ENCODE results near the gene VSIG10L. TPM values are rescaled to one million over a fixed set of nuclear protein-coding genes. Genes with fewer than 3 reads are reported as not detected.

Gene VSIG10L
- total and polyA plus RNA-seq, 12 donors: 0.33 to 1.6 (median 0.51) TPM

- no peak for TF ChIP-seq CTCF (IDR thresholded peaks at IDR 0.05)
- no peak overlapping the region for H3K4me3 ChIP-seq
- WGBS, 2 donors: 94% methylated on average over 4 of the region's 4 CpGs
- H3K36me3 ChIP-seq: peaks cover 0 to 4% (median 0%) of the 10 kb centered on the region in 9 donors
- DNase-seq (no peak), ATAC-seq (no peak)
- no peak overlapping the region for H3K27ac ChIP-seq
- peaks cover 3 to 14% (median 11%) of the 10 kb centered on the region in 9 donors for H3K4me1 ChIP-seq
- H3K27me3 ChIP-seq: peaks cover 7 to 68% (median 52%) of the 10 kb centered on the region in 7 donors
- H3K9me3 ChIP-seq: peaks cover 0 to 6% (median 0%) of the 10 kb centered on the region in 11 donors
- intact Hi-C loops (cut with DNase I): loop anchor here in 5 of 10 donors (10.0 kb wide), 3 partner anchors 64 to 324 kb away; partner anchors contain the start of gene C19orf84 (in 1 of the 5)
These were observed 11.6 kb downstream of the VSIG10L start for GRCh38 chr19:51330366-51330765.

- peaks cover 7 to 68% (median 58%) of the 10 kb centered on the region in 7 donors for H3K27me3 ChIP-seq
- no peak for TF ChIP-seq CTCF (IDR thresholded peaks at IDR 0.05)
- ATAC-seq (no peak), DNase-seq (no peak)
- intact Hi-C loops (cut with DNase I): no loop called here
- no peak overlapping the region for H3K4me3 ChIP-seq
- 91 to 92% methylated on average over 5 of the region's 5 CpGs for WGBS, 2 donors
- H3K4me1 ChIP-seq: peaks cover 3 to 14% (median 11%) of the 10 kb centered on the region in 9 donors
- no peak overlapping the region for H3K27ac ChIP-seq
- H3K36me3 ChIP-seq: peaks cover 0 to 4% (median 0%) of the 10 kb centered on the region in 9 donors
- H3K9me3 ChIP-seq: peaks cover 0 to 6% (median 0%) of the 10 kb centered on the region in 11 donors
These were observed 12.5 kb downstream of the VSIG10L start for GRCh38 chr19:51329411-51329810.

GRCh38 chr19:51327066-51328001 is 14.6 kb downstream of the VSIG10L start:
- Histone ChIP-seq H3K27me3 (peaks cover 7 to 79% (median 65%) of the 10 kb centered on the region in 7 donors), H3K9me3 (peaks cover 0 to 6% (median 0%) of the 10 kb centered on the region in 11 donors), H3K4me3 (peak overlapping the region in 6 of 10 donors; percentile 4 to 35 (median 14)), H3K27ac (no peak overlapping the region), H3K4me1 (peaks cover 3 to 14% (median 11%) of the 10 kb centered on the region in 9 donors), H3K36me3 (peaks cover 0 to 3% (median 0%) of the 10 kb centered on the region in 9 donors)
- 2 to 3% methylated on average over 64 to 75 of the region's 75 CpGs for WGBS, 2 donors
- intact Hi-C loops (cut with DNase I): no loop called here
- DNase-seq: peak in 1 of 2 donors; percentile 40
- peak in 4 of 8 donors; percentile 43 to 66 (median 55) for ATAC-seq
- TF ChIP-seq CTCF (IDR thresholded peaks at IDR 0.05): peak in 4 of 9 donors; percentile 24 to 38 (median 30)

GRCh38 chr19:51326216-51327065 is 15.5 kb downstream of the VSIG10L start:
- WGBS, 2 donors: 12 to 18% methylated on average over 36 of the region's 36 CpGs
- no peaks in the 10 kb centered on the region for H3K36me3 ChIP-seq
- no peak overlapping the region for H3K27ac ChIP-seq

More at GRCh38 chr19:51326216-51327065, 15.5 kb downstream of the VSIG10L start:
- H3K9me3 ChIP-seq: peaks cover 0 to 5% (median 0%) of the 10 kb centered on the region in 11 donors
- H3K4me3 ChIP-seq: no peak overlapping the region
- peaks cover 3 to 14% (median 11%) of the 10 kb centered on the region in 9 donors for H3K4me1 ChIP-seq
- peaks cover 7 to 84% (median 65%) of the 10 kb centered on the region in 7 donors for H3K27me3 ChIP-seq
- intact Hi-C loops (cut with DNase I): no loop called here
- ATAC-seq (no peak), DNase-seq (no peak)
- no peak for TF ChIP-seq CTCF (IDR thresholded peaks at IDR 0.05)

Data from heart right ventricle (tissue), 16 donors.